ENCODE measurements around the gene SZT2.
"Not testable (repeated sequence)": the region's sequence is repeated elsewhere in the genome, so short reads cannot be mapped to it uniquely, and the experiment has no call there.

The SZT2 gene

GRCh38 chr1:43469932-43470331 is 80.2 kb downstream of the SZT2 start:
- no peak for DNase-seq (ENCODE audit: low read depth)
- H3K4me3 ChIP-seq (ENCODE audit: low read depth, low read length) = no peak overlapping the region

GRCh38 chr1:43472087-43472462 is 82.4 kb downstream of the SZT2 start:
- no peak overlapping the region for H3K4me3 ChIP-seq (ENCODE audit: low read depth, low read length)
- DNase-seq (ENCODE audit: low read depth) = no peak

GRCh38 chr1:43472463-43473151 is 82.9 kb downstream of the SZT2 start:
- not testable (repeated sequence) for H3K4me3 ChIP-seq (ENCODE audit: low read depth, low read length)
- DNase-seq (ENCODE audit: low read depth) = peak; percentile 58

GRCh38 chr1:43473463-43473862 is 83.8 kb downstream of the SZT2 start:
- DNase-seq (ENCODE audit: low read depth) = no peak

GRCh38 chr1:43475611-43476401 is 86.1 kb downstream of the SZT2 start:
- not testable (repeated sequence) for DNase-seq (ENCODE audit: low read depth); H3K4me3 ChIP-seq (ENCODE audit: low read depth, low read length)

More at GRCh38 chr1:43473463-43473862, 83.8 kb downstream of the SZT2 start:
- no peak overlapping the region for H3K4me3 ChIP-seq (ENCODE audit: low read depth, low read length)

- no peak overlapping the region for H3K4me3 ChIP-seq (ENCODE audit: low read depth, low read length)
- no peak for DNase-seq (ENCODE audit: low read depth)
Observed at GRCh38 chr1:43477716-43478115, 88.0 kb downstream of the SZT2 start.

- DNase-seq (ENCODE audit: low read depth) = no peak
- no peak overlapping the region for H3K4me3 ChIP-seq (ENCODE audit: low read depth, low read length)
Observed at GRCh38 chr1:43479414-43479813, 89.7 kb downstream of the SZT2 start.

- no peak for DNase-seq (ENCODE audit: low read depth)
- H3K4me3 ChIP-seq (ENCODE audit: low read depth, low read length) = no peak overlapping the region
Observed at GRCh38 chr1:43481491-43481890, 91.8 kb downstream of the SZT2 start.

- no peak for DNase-seq (ENCODE audit: low read depth)
- H3K4me3 ChIP-seq (ENCODE audit: low read depth, low read length) = no peak overlapping the region
Observed at GRCh38 chr1:43482215-43482614, 92.5 kb downstream of the SZT2 start.

- no peak for DNase-seq (ENCODE audit: low read depth)
- H3K4me3 ChIP-seq (ENCODE audit: low read depth, low read length) = no peak overlapping the region
Observed at GRCh38 chr1:43484367-43484766, 94.7 kb downstream of the SZT2 start.

GRCh38 chr1:43488165-43488564 is 98.5 kb downstream of the SZT2 start:
- H3K4me3 ChIP-seq (ENCODE audit: low read depth, low read length) = no peak overlapping the region
- no peak for DNase-seq (ENCODE audit: low read depth)

- H3K4me3 ChIP-seq (ENCODE audit: low read depth, low read length) = no peak overlapping the region
- DNase-seq (ENCODE audit: low read depth) = no peak
Observed at GRCh38 chr1:43491061-43491460, 101.4 kb downstream of the SZT2 start.

- H3K4me3 ChIP-seq (ENCODE audit: low read depth, low read length) = no peak overlapping the region
- no peak for DNase-seq (ENCODE audit: low read depth)
Observed at GRCh38 chr1:43492826-43493225, 103.1 kb downstream of the SZT2 start.

GRCh38 chr1:43493661-43494450 is 104.2 kb downstream of the SZT2 start:
- no peak overlapping the region for H3K4me3 ChIP-seq (ENCODE audit: low read depth, low read length)
- DNase-seq (ENCODE audit: low read depth) = no peak

- H3K4me3 ChIP-seq (ENCODE audit: low read depth, low read length) = no peak overlapping the region
- no peak for DNase-seq (ENCODE audit: low read depth)
Observed at GRCh38 chr1:43495204-43495603, 105.5 kb downstream of the SZT2 start.

- H3K4me3 ChIP-seq (ENCODE audit: low read depth, low read length) = no peak overlapping the region
- DNase-seq (ENCODE audit: low read depth) = no peak
Observed at GRCh38 chr1:43499898-43500297, 110.2 kb downstream of the SZT2 start.

- DNase-seq (ENCODE audit: low read depth); H3K4me3 ChIP-seq (ENCODE audit: low read depth, low read length): not testable (repeated sequence)
Observed at GRCh38 chr1:43501806-43502205, 112.1 kb downstream of the SZT2 start.

GRCh38 chr1:43503534-43503933 is 113.8 kb downstream of the SZT2 start:
- H3K4me3 ChIP-seq (ENCODE audit: low read depth, low read length) = no peak overlapping the region
- DNase-seq (ENCODE audit: low read depth) = no peak

Data from skeletal muscle cell (primary cell).